Measurements from ENCODE around the gene CEP112. TPM values are rescaled to one million over a fixed set of nuclear protein-coding genes. Genes with fewer than 3 reads are reported as not detected.

CEP112 gene
- total and polyA plus RNA-seq, 2 of the 13 experiments (the other 11 are each of a cell fraction or from before 2014, with no cell fraction given) = 1.2 to 3.4 TPM

- FAIRE-seq = no peak
Measured at GRCh38 chr17:65800655-65801054, 391.3 kb downstream of the CEP112 start.

GRCh38 chr17:65799869-65800268 lies 392.1 kb downstream of the CEP112 start:
- 79% methylated on average over 1 of the region's 1 CpG for WGBS (ENCODE audit: low lambda C conversion rate)
- TF ChIP-seq NR2F6 (IDR thresholded peaks at IDR 0.05) (no peak), NR2F6 (CRISPR knock-in tag; IDR thresholded peaks at IDR 0.05) (no peak)
- ChIA-PET CTCF (ENCODE audit: low intra/inter-chr PET ratio, low total read pairs) (no interaction called here), POLR2A (no interaction called here)
- Histone ChIP-seq H3K36me3 (replicated peaks in 1 of 2; ENCODE audit: control insufficient read depth in 1 of 2, insufficient read depth in 2 of 2, low read length in 2 of 2) (no peaks in the 10 kb centered on the region), H3K27ac (ENCODE audit: extremely low read length, insufficient read depth, low read length) (no peak overlapping the region), H3K4me2 (ENCODE audit: low read depth, low read length) (no peak overlapping the region), H4K20me1 (ENCODE audit: insufficient read depth, low read length) (no peaks in the 10 kb centered on the region), H3K9me3 (ENCODE audit: low read length) (peaks cover 27% of the 10 kb centered on the region), H3K9ac (ENCODE audit: insufficient read depth, low read depth, low read length) (no peak overlapping the region), H3K27me3 (ENCODE audit: control insufficient read depth in 1 of 2, insufficient read depth in 2 of 2, low read length in 2 of 2) (no peaks in the 10 kb centered on the region), H3K4me1 (ENCODE audit: insufficient read depth, low read length) (0 out of 2 replicates have a peak, but pooled peaks cover 5% of the 10 kb centered on the region), H2AFZ (ENCODE audit: low read length) (no peak overlapping the region), H3K4me3 (replicated peaks in 1 of 3; ENCODE audit: insufficient read depth in 1 of 3, low read depth in 2 of 3, low read length in 3 of 3) (no peak overlapping the region), H3K79me2 (ENCODE audit: insufficient read depth, low read length) (no peaks in the 10 kb centered on the region)
- DNase-seq (ENCODE audit: low spot score) (no peak), FAIRE-seq (no peak), ATAC-seq (no peak)
- no TSS peak for BruUV-seq (replicated peaks)
- in situ Hi-C loops (cut with HindIII; ENCODE audit: extremely low pct_ligation_motif_present, low pct_unique_long_range_greater_than_20kb) = no loop called here
- intact Hi-C loops (cut with micrococcal nuclease; ENCODE audit: unreplicated experiment) = loop anchor here (5.0 kb wide), 1 partner anchor 383 kb away; no protein-coding TSS in a partner anchor

More at GRCh38 chr17:65800655-65801054, 391.3 kb downstream of the CEP112 start:
- ChIA-PET CTCF (ENCODE audit: low intra/inter-chr PET ratio, low total read pairs) (no interaction called here), POLR2A (no interaction called here)
- in situ Hi-C loops (cut with HindIII; ENCODE audit: extremely low pct_ligation_motif_present, low pct_unique_long_range_greater_than_20kb) = no loop called here
- no TSS peak for BruUV-seq (replicated peaks)
- Histone ChIP-seq H3K79me2 (ENCODE audit: insufficient read depth, low read length) (no peaks in the 10 kb centered on the region), H3K9ac (ENCODE audit: insufficient read depth, low read depth, low read length) (no peak overlapping the region), H4K20me1 (ENCODE audit: insufficient read depth, low read length) (no peaks in the 10 kb centered on the region), H3K9me3 (ENCODE audit: low read length) (peaks cover 27% of the 10 kb centered on the region), H3K36me3 (replicated peaks in 1 of 2; ENCODE audit: control insufficient read depth in 1 of 2, insufficient read depth in 2 of 2, low read length in 2 of 2) (no peaks in the 10 kb centered on the region), H3K4me3 (replicated peaks in 1 of 3; ENCODE audit: insufficient read depth in 1 of 3, low read depth in 2 of 3, low read length in 3 of 3) (no peak overlapping the region), H3K4me1 (ENCODE audit: insufficient read depth, low read length) (0 out of 2 replicates have a peak, but pooled peaks cover 5% of the 10 kb centered on the region), H3K4me2 (ENCODE audit: low read depth, low read length) (no peak overlapping the region), H2AFZ (ENCODE audit: low read length) (no peak overlapping the region), H3K27me3 (ENCODE audit: control insufficient read depth in 1 of 2, insufficient read depth in 2 of 2, low read length in 2 of 2) (no peaks in the 10 kb centered on the region), H3K27ac (ENCODE audit: extremely low read length, insufficient read depth, low read length) (no peak overlapping the region)
- WGBS (ENCODE audit: low lambda C conversion rate) = 29% methylated on average over 1 of the region's 1 CpG
- no peak for DNase-seq (ENCODE audit: low spot score)
- TF ChIP-seq MTA3 (CRISPR knock-in tag; IDR thresholded peaks at IDR 0.05) = no peak
- no peak for ATAC-seq
- intact Hi-C loops (cut with micrococcal nuclease; ENCODE audit: unreplicated experiment) = no loop called here

GRCh38 chr17:65799454-65799853 lies 392.5 kb downstream of the CEP112 start:
- no peak overlapping the region for H3K4me3 ChIP-seq (replicated peaks in 1 of 3; ENCODE audit: insufficient read depth in 1 of 3, low read depth in 2 of 3, low read length in 3 of 3)
- H3K4me2 ChIP-seq (ENCODE audit: low read depth, low read length) = no peak overlapping the region
- in situ Hi-C loops (cut with HindIII; ENCODE audit: extremely low pct_ligation_motif_present, low pct_unique_long_range_greater_than_20kb) = no loop called here
- H3K9ac ChIP-seq (ENCODE audit: insufficient read depth, low read depth, low read length) = no peak overlapping the region
- no peak overlapping the region for H2AFZ ChIP-seq (ENCODE audit: low read length)
- H3K36me3 ChIP-seq (replicated peaks in 1 of 2; ENCODE audit: control insufficient read depth in 1 of 2, insufficient read depth in 2 of 2, low read length in 2 of 2) = no peaks in the 10 kb centered on the region
- BruUV-seq (replicated peaks) = no TSS peak
- CTCF ChIA-PET (ENCODE audit: low intra/inter-chr PET ratio, low total read pairs) = no interaction called here
- POLR2A ChIA-PET = no interaction called here
- intact Hi-C loops (cut with micrococcal nuclease; ENCODE audit: unreplicated experiment) = loop anchor here (5.0 kb wide), 1 partner anchor 382 kb away; no protein-coding TSS in a partner anchor
- DNase-seq (ENCODE audit: low spot score) = no peak
- 0 out of 2 replicates have a peak, but pooled peaks cover 5% of the 10 kb centered on the region for H3K4me1 ChIP-seq (ENCODE audit: insufficient read depth, low read length)
- no peak for TF ChIP-seq SMYD3 (CRISPR knock-in tag; IDR thresholded peaks at IDR 0.05)
- TF ChIP-seq SAFB2 (CRISPR knock-in tag; IDR thresholded peaks at IDR 0.05; ENCODE audit: borderline replicate concordance, low read depth) = no peak
- TF ChIP-seq ZNF329 (CRISPR knock-in tag; IDR thresholded peaks at IDR 0.05; ENCODE audit: low read depth) = no peak
- 64% methylated on average over 1 of the region's 1 CpG for WGBS (ENCODE audit: low lambda C conversion rate)
- no peaks in the 10 kb centered on the region for H4K20me1 ChIP-seq (ENCODE audit: insufficient read depth, low read length)
- H3K79me2 ChIP-seq (ENCODE audit: insufficient read depth, low read length) = no peaks in the 10 kb centered on the region
- H3K27ac ChIP-seq (ENCODE audit: extremely low read length, insufficient read depth, low read length) = no peak overlapping the region
- FAIRE-seq = no peak
- no peaks in the 10 kb centered on the region for H3K27me3 ChIP-seq (ENCODE audit: control insufficient read depth in 1 of 2, insufficient read depth in 2 of 2, low read length in 2 of 2)
- ATAC-seq = no peak
- H3K9me3 ChIP-seq (ENCODE audit: low read length) = peaks cover 27% of the 10 kb centered on the region

All from HepG2 (cell line).